HG02642 (cell line): ENCODE data around the gene PLCH1.
"Not testable (repeated sequence)": the region's sequence is repeated elsewhere in the genome, so short reads cannot be mapped to it uniquely, and the experiment has no call there.

Source experiments
- ATAC-seq: cut with Tn5 transposase; IDR thresholded peaks from one replicate; pipeline ENCODE4 v1.9.1; 2021; ENCODE audit warnings: mild to moderate bottlenecking; ENCODE audit not compliant: unreplicated experiment, poor library complexity

The PLCH1 gene

GRCh38 chr3:155647206-155647605 is 97.7 kb downstream of the PLCH1 start:
- ATAC-seq, result no peak

GRCh38 chr3:155646669-155647068 is 98.2 kb downstream of the PLCH1 start:
- ATAC-seq, result no peak

GRCh38 chr3:155646128-155646527 is 98.7 kb downstream of the PLCH1 start:
- ATAC-seq, result no peak

- no peak for ATAC-seq
Measured at GRCh38 chr3:155643581-155644165, 101.2 kb downstream of the PLCH1 start.

GRCh38 chr3:155641956-155642355 is 102.9 kb downstream of the PLCH1 start:
- no peak for ATAC-seq

GRCh38 chr3:155640098-155640497 is 104.8 kb downstream of the PLCH1 start:
- ATAC-seq, result no peak

- no peak for ATAC-seq
Measured at GRCh38 chr3:155639462-155640055, 105.3 kb downstream of the PLCH1 start.

GRCh38 chr3:155638461-155638860 is 106.4 kb downstream of the PLCH1 start:
- not testable (repeated sequence) for ATAC-seq

GRCh38 chr3:155637567-155637966 is 107.3 kb downstream of the PLCH1 start:
- ATAC-seq, result no peak

- ATAC-seq, result no peak
Measured at GRCh38 chr3:155635056-155635455, 109.8 kb downstream of the PLCH1 start.

- ATAC-seq, result no peak
Measured at GRCh38 chr3:155634121-155634719, 110.7 kb downstream of the PLCH1 start.

GRCh38 chr3:155631323-155632019 is 113.4 kb downstream of the PLCH1 start:
- no peak for ATAC-seq

- no peak for ATAC-seq
Measured at GRCh38 chr3:155629556-155629955, 115.3 kb downstream of the PLCH1 start.

- no peak for ATAC-seq
Measured at GRCh38 chr3:155629056-155629455, 115.8 kb downstream of the PLCH1 start.

GRCh38 chr3:155622647-155623046 is 122.2 kb downstream of the PLCH1 start:
- not testable (repeated sequence) for ATAC-seq

GRCh38 chr3:155620552-155620951 is 124.3 kb downstream of the PLCH1 start:
- not testable (repeated sequence) for ATAC-seq

GRCh38 chr3:155619118-155619915 is 125.6 kb downstream of the PLCH1 start:
- no peak for ATAC-seq

- ATAC-seq, result no peak
Measured at GRCh38 chr3:155618543-155618942, 126.3 kb downstream of the PLCH1 start.

GRCh38 chr3:155617346-155617925 is 127.4 kb downstream of the PLCH1 start:
- ATAC-seq, result no peak

- ATAC-seq, result not testable (repeated sequence)
Measured at GRCh38 chr3:155615141-155615540, 129.7 kb downstream of the PLCH1 start.
